GM21423 (cell line): Measurements from ENCODE around the gene A1CF.
"Not testable (repeated sequence)": the region's sequence is repeated elsewhere in the genome, so short reads cannot be mapped to it uniquely, and the experiment has no call there.

ENCODE experiments used
- ATAC-seq: cut with Tn5 transposase; IDR thresholded peaks from one replicate; pipeline ENCODE4 v1.9.1; 2021; ENCODE audit warnings: mild to moderate bottlenecking, moderate library complexity; ENCODE audit not compliant: unreplicated experiment

Gene A1CF

DNA sequence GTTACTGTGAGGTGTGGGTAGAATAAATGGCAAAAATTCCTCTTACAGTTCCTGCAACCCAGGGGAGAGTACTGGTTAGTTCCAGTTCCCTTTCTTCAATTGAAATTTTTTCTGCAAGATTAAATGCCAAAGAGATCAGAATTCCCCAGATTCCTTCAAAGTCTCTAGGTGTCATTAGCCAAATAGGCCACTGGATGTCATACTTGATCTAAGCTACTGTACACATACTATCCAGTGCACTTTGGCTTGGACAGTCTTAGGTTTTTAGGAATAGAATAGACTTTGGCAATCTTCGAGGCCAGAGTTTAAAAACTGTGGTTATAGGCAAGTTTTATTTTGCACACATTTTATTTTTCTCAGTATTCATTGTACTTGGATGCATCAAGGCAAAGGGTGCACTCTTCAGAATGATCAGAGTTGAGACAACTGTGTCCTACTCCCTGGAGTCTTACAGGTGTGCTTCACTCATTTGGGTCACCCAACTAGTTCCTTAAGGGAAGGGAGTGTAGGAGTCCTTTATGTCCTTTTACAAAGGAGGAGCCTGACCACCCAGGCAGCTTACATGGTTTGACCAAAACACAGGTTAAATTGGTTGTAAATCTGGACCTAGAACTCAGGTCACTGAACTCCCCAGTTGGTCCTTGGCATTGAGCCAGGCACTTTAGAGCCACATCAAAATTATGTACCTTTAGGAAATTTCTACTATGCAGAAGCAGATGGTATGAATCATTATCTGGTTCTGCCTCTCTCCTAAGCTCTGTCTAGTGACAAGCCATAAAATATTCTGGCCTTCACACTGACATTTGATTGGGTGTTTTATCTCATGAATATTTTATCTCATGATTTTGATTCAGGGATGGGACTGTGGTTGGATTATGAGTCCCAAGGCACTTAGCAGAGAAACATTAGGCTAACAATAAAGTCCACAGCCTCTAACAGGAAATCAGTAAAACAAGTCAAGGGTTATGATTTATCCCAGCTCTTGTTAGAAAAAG is 96.2 kb downstream of the A1CF start:
- peak; percentile 55 for ATAC-seq

DNA sequence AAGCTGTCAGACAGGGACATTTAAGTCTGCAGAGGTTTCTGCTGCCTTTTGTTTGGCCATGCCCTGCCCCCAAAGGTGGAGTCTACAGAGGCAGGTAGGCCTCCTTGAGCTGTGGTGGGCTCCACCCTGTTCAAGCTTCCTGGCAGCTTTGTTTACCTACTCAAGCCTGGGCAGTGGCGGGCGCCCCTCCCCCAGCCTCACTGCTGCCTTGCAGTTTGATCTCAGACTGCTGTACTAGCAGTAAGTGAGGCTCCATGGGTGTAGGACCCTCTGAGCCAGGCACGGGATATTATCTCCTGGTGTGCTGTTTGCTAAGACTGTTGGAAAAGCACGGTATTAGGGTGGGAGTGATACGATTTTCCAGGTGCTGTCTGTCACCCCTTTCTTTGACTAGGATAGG is 97.5 kb downstream of the A1CF start:
- not testable (repeated sequence) for ATAC-seq

DNA sequence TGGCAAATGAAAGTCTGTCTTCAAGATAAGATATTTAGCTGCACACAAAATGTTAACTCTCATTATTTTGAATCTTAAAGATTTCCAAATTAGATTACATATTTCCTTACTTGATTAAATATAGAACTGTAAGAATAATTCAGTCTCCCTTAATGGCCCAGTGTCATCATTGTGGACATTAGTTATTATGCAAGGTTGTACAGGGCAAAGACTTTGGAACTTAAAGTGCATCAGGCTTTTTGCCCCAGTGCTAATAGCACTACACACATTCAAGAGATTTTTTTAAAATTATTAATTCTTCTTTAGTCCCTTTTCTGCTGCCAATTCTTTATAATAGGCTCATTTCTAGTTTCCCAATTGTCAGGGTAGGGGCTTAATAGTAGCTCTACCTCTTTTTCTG is 103.4 kb downstream of the A1CF start:
- not testable (repeated sequence) for ATAC-seq

- ATAC-seq, result not testable (repeated sequence)
Observed at GRCh38 chr10:50780036-50780435, 105.4 kb downstream of the A1CF start.

GRCh38 chr10:50774868-50775267 is 110.6 kb downstream of the A1CF start:
- ATAC-seq, result not testable (repeated sequence)

- ATAC-seq, result not testable (repeated sequence)
Observed at GRCh38 chr10:50772042-50772441, 113.4 kb downstream of the A1CF start.

DNA sequence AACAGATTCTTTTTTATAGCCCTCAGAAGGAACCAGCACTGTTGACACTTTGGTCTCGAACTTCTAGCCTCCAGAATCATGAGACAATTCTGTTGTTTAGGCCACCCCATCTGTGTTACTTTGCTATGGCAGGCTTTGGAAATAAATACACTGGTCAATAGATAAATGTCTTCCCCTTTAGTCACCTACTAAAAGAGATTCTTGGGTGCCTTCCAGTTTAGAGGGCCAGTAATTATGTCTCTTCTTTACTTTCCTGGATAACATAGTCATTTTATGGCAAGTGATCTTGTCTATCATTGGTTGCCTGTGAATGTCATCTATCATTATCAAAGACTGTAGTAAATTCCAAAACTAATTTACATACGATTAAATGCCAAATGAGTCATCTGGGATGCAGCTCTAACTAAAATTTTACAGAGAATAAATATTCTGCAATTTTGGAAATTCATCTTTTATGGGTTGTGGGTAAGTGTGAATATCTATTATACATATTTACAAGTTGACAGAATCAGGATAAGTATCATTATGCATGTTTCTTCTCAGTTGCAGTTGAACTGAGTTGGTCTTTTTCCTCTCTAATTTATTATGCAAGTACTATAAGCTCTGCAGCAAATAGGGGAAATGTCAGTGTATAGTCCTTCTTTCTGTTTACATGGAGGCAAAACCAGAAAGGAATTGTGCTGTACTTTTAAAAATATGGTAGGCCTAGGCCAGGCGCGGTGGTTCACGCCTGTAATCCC is 118.5 kb downstream of the A1CF start:
- ATAC-seq, result not testable (repeated sequence)
